NCI-H1436 treated with DMSO at 0.1 percent for 48 hours (cell line): ENCODE data around the gene SULF2.

ENCODE experiments used
- DNase-seq: peaks from one replicate; lab custom pipeline; 2025; lab: John Stamatoyannopoulos, UW

Gene SULF2

DNA sequence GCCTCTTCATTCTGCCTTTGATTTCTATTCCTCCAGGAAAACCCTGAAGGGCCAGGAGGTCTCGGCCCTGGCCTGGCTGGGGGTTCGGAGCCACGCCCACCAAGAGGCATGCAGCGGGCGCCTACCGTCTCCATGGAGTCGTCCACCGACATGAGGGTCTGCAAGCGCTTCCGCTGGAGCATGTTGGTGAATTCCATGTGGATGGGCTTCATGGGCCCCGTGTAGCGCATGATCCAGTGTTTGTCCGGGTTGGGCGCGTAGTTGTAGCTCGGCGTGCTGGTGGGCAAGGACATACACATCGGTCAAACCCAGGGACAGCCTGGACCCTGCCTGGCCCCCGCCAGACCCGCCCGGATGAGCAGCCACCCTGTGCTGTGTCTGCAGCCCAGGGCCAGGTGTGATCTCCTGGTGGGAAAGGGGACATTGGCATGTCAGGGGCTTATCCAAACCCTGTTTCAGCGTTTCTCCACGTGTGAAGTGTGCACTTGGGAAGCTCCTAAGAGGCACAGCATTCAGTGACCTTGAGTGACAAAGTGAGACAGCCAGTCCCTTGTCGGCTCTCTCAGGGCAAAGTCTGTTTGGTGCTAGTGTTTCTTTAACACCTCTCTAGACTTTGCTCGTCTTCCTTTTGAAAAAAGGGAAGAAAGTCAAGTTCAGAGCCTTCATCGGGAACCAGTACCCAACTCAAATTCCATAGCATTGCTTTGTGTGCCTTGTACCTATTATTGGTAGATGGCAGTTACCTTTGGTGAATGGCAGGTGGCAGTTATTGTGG, 100.8 kb downstream of the SULF2 start:
- DNase-seq: no peak

DNA sequence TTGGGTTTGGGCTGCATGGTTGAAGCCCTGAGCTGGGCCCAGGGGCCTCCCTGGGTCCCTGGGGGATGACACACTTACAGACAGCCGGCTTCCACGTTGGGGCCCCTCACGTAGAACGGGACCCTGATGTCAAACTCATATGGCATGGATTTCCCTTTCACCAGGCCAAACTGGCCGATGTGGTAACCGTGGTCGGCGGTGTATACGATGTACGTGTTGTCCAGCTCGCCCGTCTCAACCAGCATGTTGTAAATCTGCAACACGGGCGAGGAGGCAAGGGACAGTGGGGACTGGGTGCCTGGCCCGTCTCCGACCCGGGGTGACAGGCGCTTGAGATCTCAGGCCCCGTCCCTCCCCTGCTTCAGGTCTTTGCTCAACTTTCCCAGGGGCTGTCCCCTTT, 102.4 kb downstream of the SULF2 start:
- no peak for DNase-seq

DNA sequence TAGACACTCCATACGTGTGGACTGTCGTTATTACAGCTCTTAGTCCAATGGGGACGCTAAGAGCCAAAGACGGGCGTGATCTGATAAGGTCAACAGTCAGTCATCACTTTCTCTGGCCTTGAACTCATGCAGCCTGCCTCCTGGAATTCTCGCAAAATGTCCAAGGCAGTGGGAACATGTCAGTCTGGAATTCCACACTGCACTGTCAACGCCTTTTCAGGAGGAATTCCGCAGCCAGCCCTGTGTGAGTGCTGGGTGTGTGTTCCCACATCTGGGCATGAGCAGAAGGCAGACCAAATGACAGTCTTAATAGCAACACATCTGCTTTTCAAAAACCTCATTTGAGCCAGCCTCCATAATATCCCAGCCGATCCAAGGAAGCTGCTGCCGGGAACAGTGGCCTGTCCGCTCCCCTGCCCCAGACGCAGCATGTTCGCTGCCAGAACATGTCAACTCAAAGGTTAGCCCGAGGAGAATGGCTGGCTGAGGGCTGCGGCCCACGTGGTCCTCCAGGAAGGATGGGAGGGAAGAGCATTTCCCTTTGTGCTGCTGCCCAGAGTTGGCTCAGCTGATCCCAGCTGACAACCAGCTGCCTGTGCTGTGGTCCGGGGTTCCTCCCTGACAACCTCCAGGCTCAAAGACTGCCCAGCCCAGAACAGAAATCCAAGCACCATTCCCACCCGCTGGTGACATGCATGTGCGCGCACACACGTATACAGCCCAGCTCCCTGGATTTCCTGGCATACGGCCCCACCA, 103.1 kb downstream of the SULF2 start:
- no peak for DNase-seq

DNA sequence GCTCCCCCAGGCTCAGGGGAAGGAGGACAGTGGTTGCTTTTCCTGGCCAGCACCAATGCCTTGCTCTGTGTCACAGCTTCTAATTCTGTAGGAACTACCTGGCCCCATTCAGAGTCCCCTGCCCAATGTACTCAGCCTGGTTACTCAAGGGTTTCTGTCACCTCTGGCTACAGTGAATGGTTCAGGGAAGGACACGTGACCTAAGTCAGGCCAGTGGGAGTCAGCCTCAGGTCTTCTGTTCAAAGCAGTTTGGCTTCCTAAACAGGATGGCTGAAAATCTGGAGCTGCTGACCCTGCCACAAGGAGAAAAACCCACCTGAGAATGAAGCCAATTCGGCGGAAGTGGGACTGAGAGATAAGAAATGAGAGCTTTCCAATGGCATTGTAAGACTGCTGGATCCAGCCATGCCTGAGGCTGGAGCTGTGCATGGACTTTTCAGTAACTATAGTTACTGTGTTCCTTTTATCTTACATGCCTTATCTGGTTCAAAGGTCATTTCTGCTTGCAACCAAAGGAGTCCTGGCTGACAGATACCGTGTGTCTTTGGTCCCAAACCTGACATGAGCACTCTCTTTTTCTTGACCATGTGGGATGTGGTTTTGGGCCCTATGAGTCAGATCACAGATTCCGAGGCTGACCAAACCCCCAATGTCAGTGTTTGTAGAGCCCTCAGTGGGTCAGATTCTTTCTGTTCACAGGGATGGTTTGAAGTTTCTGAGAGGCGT, 104.3 kb downstream of the SULF2 start:
- DNase-seq: no peak

DNA sequence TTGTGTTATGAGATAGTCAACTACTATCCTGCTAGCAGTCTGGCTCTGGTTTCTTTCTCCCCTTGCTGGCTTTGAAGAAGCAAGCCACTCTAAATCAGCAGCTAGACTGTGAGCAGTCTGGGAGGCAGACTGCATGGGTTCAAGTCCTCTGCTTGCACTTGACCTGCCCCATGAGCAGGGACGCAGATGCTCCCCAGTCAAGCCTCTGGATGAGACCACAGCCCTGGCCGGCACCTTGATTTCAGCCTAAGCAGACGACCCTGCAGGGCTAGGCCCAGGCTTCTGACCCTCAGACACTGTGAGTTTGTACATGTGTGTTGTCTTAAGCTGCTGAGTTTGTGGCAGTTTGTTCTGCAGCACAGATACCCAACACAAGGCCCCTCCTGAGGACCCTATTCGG, 105.8 kb downstream of the SULF2 start:
- no peak for DNase-seq

DNA sequence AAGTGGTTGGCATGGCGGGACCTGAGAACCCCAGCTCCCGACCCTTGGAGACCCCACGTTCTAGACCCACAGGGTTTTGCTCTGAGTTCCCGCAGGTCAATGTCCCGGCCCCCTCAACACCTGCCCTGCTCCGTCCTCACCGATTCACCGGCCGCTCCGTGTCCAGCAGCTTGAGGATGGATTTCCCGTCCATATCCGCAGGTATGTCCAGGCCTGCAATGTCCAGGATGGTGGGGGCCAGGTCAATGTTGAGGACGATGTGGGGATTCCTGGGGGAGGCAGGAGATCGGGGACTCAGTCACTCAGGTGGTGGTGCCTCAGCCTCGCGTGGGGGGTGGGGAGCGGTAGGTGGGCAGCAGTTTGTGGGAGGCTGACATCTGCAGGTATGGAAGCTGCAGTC, 106.7 kb downstream of the SULF2 start:
- DNase-seq: no peak

DNA sequence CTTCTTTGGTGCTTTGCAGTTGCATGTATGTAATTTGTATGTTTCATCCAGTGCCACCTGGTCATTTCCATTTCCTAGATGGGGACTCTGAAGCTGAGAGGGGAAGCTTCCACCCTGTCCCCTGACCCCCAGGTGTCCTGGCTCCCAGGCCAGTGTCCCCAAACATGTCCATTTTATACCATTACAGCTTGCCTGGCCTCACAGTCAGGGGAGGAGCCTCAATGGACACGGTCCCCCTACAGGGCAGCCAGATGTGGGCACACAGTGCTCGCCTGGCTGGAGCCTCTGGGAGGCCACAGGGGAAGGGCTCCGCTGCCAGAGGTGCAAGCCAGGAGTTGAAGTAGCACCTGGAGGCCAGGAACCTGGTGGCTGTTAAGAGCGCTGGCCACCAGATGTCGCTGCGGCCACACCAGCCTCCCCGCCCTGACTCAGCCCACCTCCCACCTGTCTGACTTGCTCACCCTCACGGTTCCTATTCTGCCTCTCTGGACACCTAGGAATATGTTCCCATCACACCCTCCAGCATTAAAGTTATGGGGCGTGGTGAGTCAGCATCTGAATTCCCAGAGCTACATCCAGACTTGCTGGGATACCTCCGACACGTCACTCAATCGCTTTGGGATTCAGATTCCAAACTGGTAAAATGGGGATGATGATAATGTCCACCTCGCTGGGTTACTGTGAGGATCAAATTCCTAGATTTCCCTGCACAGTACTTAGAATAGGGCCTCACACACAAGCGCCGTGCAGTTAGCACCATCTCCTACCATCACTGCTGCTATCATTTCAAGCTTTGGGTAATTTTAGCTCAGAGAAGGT, 107.4 kb downstream of the SULF2 start:
- no peak for DNase-seq

DNA sequence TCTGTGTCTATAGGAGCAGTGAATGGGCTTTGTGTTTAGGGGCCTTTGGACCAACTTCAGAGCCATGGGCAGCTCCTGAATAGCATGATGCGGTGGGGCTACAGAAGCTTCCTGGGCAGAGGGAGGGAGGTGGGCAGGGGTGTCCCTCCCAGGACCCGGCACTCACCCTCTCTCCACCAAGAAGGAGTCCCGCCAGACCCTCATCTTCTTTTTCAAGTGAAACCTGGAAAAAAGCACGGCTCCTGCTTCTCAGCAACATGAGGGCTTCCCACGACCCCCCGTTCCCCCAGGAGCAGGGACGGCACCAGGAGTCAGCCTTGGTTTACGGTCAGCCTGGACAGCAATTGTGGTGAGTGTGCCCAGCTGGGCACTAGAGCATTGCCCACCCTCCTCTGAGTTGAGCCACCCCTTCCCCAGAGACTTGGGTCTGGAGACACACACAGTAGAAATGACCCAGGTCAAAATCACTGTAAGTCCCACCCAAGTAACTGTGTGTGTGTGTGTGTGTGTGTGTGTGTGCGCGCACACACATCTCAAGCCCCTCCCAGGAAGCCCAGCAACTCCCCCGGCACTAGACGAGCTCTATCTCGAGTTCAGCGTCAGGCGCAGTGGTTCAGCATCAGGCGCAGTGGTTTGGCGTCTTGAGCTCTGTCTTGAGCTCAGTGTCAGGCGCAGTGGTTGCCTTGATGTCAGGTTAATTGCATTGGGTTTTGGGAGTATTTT, 108.2 kb downstream of the SULF2 start:
- no peak for DNase-seq

DNA sequence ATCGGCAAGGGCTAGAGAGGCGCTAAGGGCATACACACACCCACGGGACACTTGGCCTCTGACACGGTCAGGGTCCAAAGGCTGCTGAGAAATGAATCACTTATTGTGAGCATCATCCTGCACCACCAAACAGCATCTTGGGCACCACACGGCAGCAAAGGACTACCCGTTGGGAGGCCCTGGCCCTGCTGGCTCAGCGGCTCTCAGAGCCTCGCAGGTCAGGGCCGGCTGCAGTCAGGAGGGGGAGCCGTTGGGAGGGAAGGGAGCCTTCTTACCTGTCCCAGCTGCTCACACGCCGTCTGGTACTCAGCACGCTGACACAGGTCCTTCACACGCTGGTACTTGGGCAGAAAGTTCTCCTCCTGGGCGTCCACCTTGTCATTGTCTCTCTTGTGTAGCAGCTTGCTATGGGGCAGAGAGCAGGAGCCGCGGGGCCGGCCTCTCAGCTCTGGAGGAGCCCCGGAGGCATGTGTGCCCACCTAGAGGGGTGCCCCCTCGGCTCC, 109.0 kb downstream of the SULF2 start:
- DNase-seq: no peak

DNA sequence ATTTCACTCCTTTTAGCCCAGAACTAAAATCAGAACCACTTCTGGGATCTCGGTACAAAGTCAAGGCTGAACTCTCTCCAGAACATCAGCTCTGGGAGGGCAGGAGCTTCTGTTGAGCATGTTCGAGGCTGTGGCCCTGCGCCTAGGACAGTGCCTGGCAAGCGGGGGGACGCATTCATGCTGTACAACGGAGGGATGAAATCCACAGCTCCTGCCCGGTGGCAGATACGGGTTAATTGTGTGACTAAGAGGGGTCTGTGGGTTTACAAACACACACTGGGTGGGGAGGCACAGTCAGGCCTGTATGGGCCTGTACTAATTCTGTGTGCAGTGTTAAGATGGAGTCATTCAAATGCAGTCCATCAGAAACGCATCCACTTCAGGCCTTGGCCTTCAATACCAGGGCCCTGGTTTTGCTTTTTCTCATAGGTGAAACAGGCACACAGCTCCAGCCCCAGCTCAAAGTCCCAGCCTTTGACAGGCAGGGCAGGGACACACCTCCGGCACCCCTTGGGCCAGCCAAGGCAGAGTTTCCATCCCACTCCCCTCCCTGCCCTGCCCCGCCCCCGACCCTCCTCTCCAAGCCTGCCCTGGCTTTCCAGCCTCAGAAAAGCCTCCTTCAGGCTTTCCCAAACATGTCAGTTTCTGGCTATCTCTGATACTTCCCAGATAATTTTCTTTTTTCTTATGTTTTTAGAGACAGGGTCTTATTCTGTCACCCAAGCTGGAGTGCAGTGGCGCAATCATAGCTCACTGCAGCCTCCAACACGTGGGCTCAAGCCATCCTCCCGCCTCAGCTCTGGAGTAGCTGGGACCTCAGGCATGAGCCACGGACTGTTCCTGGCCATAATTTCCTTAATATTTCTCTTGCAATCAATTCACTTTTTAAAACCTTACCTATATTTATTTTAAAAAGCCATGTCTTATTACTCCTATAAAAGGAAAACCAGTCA, 109.8 kb downstream of the SULF2 start:
- DNase-seq: no peak

DNA sequence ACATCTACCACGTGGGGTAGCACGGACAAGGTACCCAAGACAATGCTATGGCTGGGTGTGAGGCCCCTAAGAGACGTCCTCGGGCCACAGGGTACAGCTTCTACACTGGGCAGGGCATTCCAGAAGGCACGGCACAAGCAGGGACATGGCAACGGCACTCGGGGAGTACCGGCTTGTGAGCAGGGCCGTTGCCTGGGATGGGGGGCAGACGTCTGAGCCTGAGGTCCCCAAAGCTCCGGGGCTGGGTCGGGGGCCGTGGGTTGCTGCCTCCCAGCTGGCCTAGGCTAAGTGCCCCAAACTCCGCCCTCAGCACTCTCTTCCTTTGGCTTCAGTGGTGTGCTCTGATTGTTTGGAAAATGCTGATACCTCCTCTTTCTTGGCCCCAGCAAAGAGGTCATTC, 110.6 kb downstream of the SULF2 start:
- DNase-seq: no peak

DNA sequence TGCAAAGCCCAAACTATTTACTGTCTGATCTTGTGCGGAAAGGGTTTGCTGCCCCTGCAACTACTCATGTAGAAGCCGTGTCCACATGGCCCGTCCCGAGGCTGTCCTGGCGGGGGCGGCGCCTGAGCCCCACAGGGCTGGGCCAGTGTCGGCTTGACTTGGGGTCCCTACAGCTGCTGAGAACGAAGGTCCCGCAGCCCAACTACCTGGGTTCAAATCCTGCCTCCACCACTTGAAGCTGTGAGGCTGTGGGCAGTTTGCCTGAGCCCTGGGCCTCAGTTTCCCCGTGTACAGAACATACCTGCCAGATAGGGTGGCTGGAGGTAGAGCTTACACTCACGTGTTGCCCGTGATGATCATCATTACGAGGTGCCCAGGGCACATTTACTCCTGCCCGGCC, 111.1 kb downstream of the SULF2 start:
- no peak for DNase-seq

DNA sequence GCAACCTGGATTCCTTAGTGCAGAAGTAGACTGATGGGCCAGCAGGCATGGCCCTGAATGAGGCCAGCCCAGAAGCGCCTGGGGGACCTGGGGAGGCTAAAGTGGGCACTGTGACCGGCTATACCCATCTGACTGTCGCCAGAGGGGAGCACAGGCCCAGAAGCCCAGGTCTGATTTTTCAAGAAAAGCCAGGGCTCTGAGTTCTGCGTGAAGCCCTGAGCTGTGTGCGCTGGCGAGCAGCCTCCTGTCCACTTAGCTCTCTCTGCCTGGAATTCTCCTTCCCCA, 111.7 kb downstream of the SULF2 start:
- DNase-seq: no peak

DNA sequence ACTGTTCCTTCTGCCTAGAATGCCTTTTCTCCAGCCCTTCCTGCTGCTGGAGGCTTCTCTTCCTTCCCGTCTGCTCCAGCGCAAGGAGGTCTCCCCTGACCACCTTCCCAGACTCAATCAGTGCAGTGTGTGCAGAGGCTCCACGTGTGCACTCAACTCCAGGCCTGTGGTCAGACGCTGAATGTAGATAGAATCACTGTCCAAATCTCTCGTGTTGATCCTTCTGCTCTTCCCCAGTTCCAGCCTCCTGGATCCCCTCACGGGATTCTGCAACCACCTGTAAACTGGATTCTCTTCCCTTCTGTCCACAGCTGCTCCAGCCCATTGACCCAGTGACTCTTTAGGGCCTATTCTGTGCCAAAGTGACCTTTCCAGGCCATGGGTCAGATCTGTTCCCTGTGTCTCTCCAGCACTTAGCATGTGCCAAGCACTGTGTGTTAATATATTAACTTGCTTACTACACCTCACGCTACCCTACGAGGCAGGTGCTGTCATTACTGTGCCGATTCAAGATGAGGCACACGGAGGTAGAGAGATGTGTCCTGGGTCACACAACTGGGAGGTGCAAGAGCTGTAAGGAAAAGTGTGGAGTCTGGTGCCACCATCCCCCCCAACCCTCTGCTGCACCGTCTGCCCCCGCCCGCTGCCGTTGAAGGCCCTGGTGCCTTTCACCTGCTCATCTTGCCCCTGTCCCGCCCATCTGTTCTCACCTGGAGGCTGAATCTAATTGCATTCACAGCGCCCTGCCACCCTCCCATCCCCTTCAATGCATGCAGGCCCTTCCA, 112.2 kb downstream of the SULF2 start:
- no peak for DNase-seq

DNA sequence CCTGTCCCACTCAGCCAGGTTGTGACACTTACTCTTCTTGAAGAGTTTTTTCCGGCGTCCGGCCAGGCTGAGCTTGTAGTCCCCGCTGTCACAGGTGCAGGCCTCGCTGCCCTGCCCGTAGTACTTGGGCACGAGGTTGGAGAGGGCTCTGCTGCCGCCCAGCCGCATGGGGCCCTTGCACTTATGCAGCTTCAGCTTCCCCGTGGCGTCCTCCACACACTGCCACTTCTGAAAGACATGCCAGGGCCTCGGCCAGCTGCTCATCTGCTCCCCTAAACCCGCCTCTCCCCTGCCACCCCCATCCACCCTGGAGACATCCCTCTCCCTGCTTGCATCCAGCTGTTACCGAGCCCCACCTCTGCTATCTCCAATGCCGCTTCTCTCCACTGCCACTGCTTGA, 113.1 kb downstream of the SULF2 start:
- no peak for DNase-seq

DNA sequence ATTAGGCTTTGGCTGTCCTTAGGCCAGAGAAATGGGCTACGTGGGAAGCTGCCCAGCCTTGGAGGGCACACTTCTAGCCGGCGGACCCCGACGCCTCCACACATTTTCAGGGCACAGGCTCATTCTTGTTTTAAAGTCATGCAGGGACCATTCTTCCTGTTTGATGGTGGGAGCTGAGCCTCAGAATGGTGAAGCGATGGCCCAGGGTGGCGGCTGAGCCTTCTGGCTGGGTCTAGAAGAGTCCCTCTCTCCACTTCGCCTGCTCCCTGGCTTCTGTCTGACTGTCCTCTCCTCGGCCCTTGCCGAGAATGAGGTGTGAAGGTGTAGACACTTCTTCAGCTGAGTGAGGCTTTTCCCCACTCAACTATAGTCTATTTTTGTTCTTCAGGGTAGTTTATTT, 114.4 kb downstream of the SULF2 start:
- no peak for DNase-seq

DNA sequence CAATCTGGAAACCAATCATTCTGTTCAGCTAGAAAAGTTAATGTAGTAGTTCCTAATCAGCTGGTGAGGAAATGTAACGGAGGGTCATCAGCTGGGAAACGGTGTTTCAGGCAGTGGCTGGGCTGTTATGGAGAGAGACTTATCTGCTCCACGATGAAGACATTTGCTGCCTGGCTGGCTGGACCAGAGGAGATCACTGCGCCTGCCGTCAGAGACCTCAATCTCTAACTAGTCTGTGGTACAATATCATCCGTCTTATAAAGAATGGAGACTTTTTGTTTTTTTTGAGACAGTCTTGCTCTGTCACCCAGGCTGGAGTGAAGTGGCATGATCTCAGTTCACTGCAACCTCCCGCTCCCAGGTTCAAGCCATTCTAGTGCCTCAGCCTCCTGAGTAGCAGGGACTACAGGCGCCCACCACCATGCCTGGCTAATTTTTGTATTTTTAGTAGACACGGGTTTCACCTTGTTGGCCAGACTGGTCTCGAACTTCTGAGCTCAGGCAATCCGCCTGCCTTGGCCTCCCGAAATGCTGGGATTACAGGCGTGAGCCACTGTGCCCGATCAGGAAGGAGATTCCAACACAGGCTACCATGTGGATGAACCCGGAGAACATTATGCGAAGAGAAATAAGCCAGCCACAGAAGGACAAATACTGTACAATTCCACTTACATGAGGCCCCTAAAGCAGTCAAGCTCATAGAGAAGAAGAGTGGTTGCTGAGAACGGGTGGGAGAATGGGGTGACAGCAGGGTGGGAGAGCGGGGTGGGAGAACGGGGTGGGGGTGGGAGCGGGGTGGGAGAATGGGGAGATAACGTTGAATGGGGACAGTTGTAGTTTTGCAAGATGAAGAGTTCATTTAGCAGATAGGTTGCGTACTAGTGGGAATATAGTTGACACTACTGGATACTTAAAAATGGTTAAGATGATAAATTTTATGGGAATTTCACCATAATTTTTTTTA, 115.1 kb downstream of the SULF2 start:
- DNase-seq: no peak

DNA sequence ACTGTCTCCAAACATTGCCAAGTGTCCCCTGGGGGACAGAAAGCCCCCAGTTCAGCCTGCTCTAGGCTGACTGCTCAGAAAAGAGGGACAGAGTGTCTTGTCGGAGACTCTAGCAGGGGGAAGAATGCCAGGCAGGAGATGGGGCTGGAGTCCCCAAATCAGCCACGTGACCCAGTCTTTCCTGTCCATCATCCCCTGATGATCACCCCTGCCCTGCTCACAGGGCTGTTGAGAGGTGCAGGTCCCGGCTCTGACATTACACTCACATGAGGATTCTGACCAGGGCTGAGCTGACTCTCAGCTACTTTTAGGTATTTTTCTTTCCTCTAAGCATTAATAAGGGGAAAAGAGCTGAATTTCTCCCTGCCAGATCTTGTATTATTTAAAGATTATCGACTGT, 115.8 kb downstream of the SULF2 start:
- DNase-seq: no peak

DNA sequence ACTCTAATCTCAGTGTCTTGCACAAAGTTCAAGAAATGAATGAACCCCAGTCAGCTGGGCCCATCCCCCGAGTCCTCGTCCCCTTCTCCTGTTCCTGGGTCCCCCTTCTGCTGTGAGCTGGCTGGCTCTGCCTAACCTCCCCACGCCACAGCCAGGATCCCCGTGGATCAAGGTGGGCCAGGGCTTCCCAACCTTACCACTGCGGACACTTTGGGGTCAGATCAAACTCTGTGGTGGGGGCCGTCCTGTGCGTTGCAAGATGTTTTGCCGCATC, 116.2 kb downstream of the SULF2 start:
- DNase-seq: no peak
